OCI-LY1 (cell line): ENCODE results near the gene NTRK3.

Experiments used
- H2AFZ ChIP-seq: fragments of 200-600 bp; sonication (generic), shearing (Covaris generic); 2 replicates; pipeline ENCODE4 v1.6.0; 2014; ENCODE audit warnings: antibody characterized with exemption, mild to moderate bottlenecking, low read length
- H3F3A ChIP-seq: fragments of 200-600 bp; sonication (generic), shearing (Covaris generic); 2 replicates; pipeline ENCODE4 v1.6.0; 2014; ENCODE audit warnings: mild to moderate bottlenecking, antibody characterized with exemption, low read length, moderate library complexity; ENCODE audit not compliant: insufficient read depth
- H3K27ac ChIP-seq: fragments of 200-600 bp; sonication (generic); 2 replicates; pipeline ENCODE4 v1.5.1; 2014; ENCODE audit warnings: low read length, mixed run types, mild to moderate bottlenecking, low read depth; ENCODE audit not compliant: poor library complexity, severe bottlenecking
- H3K27me3 ChIP-seq: fragments of 200-600 bp; sonication (generic); 2 replicates; pipeline ENCODE4 v1.6.0; 2014; ENCODE audit warnings: antibody characterized with exemption, mild to moderate bottlenecking, low read length, moderate library complexity; ENCODE audit not compliant: insufficient read depth
- H3K36me3 ChIP-seq: fragments of 200-600 bp; sonication (generic); 2 replicates; pipeline ENCODE4 v1.6.1; 2014; ENCODE audit warnings: mild to moderate bottlenecking, antibody characterized with exemption, low read length, moderate library complexity, mixed read lengths; ENCODE audit not compliant: insufficient read depth
- H3K4me1 ChIP-seq: fragments of 200-600 bp; sonication (generic); 2 replicates; pipeline ENCODE4 v1.5.1; 2014; ENCODE audit warnings: mild to moderate bottlenecking, low read length, moderate library complexity; ENCODE audit not compliant: insufficient read depth, severe bottlenecking
- H3K4me2 ChIP-seq: fragments of 200-600 bp; sonication (generic), shearing (Covaris generic); 2 replicates; pipeline ENCODE4 v1.6.1; 2014; ENCODE audit warnings: low read length
- H3K4me3 ChIP-seq: fragments of 200-600 bp; sonication (generic); 2 replicates; pipeline ENCODE4 v1.5.1; 2014; ENCODE audit warnings: low read length, low read depth, mild to moderate bottlenecking, mixed read lengths; ENCODE audit not compliant: poor library complexity, severe bottlenecking
- H3K79me2 ChIP-seq: fragments of 200-600 bp; shearing (Covaris generic); 2 replicates; pipeline ENCODE4 v1.6.1; 2016; ENCODE audit warnings: mixed run types, low read length, mixed read lengths; ENCODE audit not compliant: insufficient read depth
- H3K9ac ChIP-seq: fragments of 200-600 bp; sonication (generic), shearing (Covaris generic); 2 replicates; pipeline ENCODE4 v1.6.1; 2014; ENCODE audit warnings: mild to moderate bottlenecking, low read length, mixed read lengths
- H3K9me2 ChIP-seq: fragments of 200-600 bp; sonication (generic), shearing (Covaris generic); 2 replicates; pipeline ENCODE4 v1.6.1; 2014; ENCODE audit warnings: low read depth, mild to moderate bottlenecking, low read length, mixed read lengths
- H3K9me3 ChIP-seq: fragments of 200-600 bp; shearing (Covaris generic); 2 replicates; pipeline ENCODE4 v1.6.1; 2014; ENCODE audit warnings: low read length, mixed read lengths
- H4K20me1 ChIP-seq: fragments of 200-600 bp; sonication (generic), shearing (Covaris generic); 2 replicates; pipeline ENCODE4 v1.6.0; 2016; ENCODE audit warnings: mild to moderate bottlenecking, low read length; ENCODE audit not compliant: insufficient read depth
- CTCF ChIP-seq: fragments of 200-600 bp; sonication (generic), shearing (Covaris generic); IDR thresholded peaks from 2 replicates; pipeline ENCODE4 v1.5.1; 2017; ENCODE audit warnings: mild to moderate bottlenecking, antibody characterized with exemption, low read length, moderate library complexity, mixed read lengths
- EZH2 ChIP-seq: fragments of 200-600 bp; sonication (generic), shearing (Covaris generic); IDR thresholded peaks from 2 replicates; pipeline ENCODE4 v1.8.0; 2017; ENCODE audit warnings: borderline replicate concordance, mixed run types, mild to moderate bottlenecking, antibody characterized with exemption, low read length, moderate library complexity, mixed read lengths

The NTRK3 gene

DNA sequence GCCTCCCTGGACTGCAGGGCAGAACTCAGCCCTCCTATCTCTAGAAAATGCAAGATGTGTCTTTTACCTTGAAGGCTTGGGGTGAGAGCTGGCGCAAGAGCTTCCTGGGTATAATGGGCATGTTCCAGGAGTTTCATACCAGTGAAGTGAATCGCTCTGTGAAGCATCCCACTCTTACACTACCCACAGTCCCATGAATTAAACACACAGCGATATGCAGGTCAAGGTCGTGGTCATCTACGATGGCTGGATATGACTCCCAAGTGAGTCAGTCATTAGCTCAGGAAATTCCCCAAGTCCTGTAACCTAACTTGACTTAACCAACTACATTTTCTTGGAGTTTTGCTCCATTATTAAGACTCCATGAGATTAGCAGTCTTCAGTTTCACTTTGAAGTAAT lies 439.7 kb downstream of the NTRK3 start:
- H3K9me3 ChIP-seq: no peaks in the 10 kb centered on the region
- no peaks in the 10 kb centered on the region for H3K36me3 ChIP-seq
- H3K4me1 ChIP-seq: no peaks in the 10 kb centered on the region
- no peak overlapping the region for H3K4me2 ChIP-seq
- no peaks in the 10 kb centered on the region for H3K27me3 ChIP-seq
- TF ChIP-seq CTCF (no peak), EZH2 (no peak)
- no peak overlapping the region for H3K9ac ChIP-seq
- no peak overlapping the region for H2AFZ ChIP-seq
- H4K20me1 ChIP-seq: no peaks in the 10 kb centered on the region
- no peaks in the 10 kb centered on the region for H3K9me2 ChIP-seq
- no peaks in the 10 kb centered on the region for H3K79me2 ChIP-seq
- H3K4me3 ChIP-seq: no peak overlapping the region
- H3K27ac ChIP-seq: no peak overlapping the region
- H3F3A ChIP-seq: no peaks in the 10 kb centered on the region

DNA sequence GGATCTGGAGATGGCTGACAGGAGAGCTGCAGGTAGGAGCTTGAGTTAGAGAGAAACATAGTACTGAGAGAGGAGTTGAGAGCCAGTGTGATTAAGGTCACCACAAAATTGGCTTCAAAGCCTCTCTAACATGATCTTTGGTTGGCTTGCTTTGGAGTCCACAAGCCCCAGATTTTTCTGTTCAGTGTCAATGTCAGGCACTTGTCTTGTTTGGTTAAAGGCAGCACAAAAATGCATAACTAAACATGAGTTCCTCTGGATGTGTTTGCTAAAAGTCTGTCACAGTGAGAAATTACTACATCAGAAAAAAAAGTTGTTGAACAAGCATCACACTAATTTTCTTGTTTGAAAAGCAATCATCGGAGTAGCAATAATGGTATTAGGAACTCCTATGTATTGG lies 440.5 kb downstream of the NTRK3 start:
- Histone ChIP-seq H3K27ac (no peak overlapping the region), H2AFZ (no peak overlapping the region), H3K9me2 (no peaks in the 10 kb centered on the region), H3F3A (no peaks in the 10 kb centered on the region), H3K36me3 (no peaks in the 10 kb centered on the region), H3K4me2 (no peak overlapping the region), H3K9ac (no peak overlapping the region), H3K4me3 (no peak overlapping the region), H3K27me3 (no peaks in the 10 kb centered on the region), H4K20me1 (no peaks in the 10 kb centered on the region), H3K79me2 (no peaks in the 10 kb centered on the region), H3K4me1 (no peaks in the 10 kb centered on the region), H3K9me3 (no peaks in the 10 kb centered on the region)
- no peak for TF ChIP-seq EZH2
- TF ChIP-seq CTCF: no peak
